ENCODE data around the gene ALK.

The ALK gene

GRCh38 chr2:29398384-29399237, 522.8 kb downstream of the ALK start:
- DNase-seq (ENCODE audit: low spot score): no peak

DNA sequence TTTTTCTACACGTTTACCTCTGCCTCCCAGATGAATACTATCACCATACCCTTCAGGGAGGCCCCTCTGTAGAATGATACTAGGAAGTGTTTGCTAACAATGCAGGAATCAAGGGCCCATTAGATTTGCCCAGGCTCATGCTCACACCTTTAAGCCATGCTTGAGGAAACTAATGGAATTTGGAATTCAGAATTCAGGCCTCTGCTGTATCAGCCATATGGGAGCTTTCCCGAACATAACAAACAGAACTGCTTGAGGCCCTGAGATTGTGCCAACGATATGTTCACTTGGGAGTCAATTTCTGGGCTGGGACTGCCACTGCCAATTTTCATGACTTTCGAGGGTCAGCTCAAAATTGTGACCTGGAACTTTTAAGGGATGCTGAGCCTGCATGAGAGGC, 523.7 kb downstream of the ALK start:
- DNase-seq (ENCODE audit: low spot score): no peak

DNA sequence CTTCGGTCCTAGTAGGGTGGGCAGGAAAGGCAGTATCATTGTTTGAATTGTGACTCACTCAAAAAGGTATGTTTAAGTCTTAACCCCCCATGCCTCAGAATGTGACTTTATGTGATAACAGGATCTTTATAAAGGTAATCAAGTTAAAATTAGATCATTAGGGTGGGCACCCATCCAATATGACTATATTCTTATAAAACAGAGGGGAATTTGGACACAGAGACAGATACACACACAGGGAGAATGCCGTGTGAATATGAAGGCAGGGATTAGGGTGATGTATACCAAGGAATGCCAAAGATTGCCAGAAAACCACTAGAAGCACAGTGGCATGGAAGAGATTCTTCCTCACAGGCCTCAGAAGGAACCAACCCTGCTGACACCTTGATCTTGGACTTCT, 524.3 kb downstream of the ALK start:
- no peak for DNase-seq (ENCODE audit: low spot score)

GRCh38 chr2:29394981-29395350, 526.4 kb downstream of the ALK start:
- DNase-seq (ENCODE audit: low spot score): no peak

DNA sequence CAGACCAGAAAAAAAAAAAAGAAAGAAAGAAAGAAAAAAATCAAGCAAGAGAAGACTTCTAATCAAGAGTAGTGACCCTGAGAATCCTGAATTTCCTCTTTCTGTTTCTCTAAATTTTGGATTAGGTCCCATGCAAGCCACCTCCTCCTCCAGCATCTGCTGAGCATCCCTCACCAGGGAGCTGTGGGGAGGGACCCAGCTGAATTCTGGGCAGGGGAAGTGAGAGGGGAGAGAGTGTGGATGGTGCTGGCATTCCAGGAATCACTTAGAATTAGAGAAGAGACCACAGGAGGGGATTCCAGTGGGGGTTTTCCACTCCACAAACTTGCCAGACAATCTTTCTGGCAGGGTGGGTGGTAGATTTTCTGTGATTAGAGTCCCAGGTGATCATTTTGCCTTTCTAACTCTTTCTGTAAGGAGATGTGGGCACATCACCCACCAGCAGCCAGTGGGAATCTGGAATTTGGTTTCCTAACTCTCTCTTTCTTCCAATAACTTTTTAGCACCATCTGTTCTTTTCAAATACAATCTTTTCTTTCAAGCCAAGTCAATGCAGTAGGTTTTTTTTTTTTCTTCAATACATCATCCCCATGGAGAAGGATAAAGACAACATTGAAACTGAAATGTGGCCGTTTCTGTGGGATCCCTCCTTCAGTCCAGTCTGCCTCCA, 526.9 kb downstream of the ALK start:
- DNase-seq (ENCODE audit: low spot score): no peak

DNA sequence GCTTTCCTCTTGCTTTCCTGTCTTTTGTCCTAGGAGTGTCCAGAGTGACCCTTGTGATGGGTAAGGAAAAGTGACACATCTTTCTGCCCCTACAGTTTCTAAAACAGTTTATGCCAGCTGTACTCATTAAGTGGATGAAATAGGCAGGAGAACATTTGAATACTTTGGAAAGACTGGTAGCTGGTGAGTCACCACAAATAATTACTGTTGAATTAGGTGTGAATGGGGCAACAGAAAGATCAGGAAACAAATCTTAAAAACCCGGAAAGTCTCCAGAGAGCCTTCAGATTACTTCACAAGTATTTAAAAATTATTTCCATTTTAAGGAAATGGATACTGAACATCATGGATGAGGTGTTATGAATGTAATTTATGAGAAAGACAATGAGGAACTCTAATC, 527.7 kb downstream of the ALK start:
- no peak for DNase-seq (ENCODE audit: low spot score)

GRCh38 chr2:29392774-29393173, 528.6 kb downstream of the ALK start:
- DNase-seq (ENCODE audit: low spot score): no peak

DNA sequence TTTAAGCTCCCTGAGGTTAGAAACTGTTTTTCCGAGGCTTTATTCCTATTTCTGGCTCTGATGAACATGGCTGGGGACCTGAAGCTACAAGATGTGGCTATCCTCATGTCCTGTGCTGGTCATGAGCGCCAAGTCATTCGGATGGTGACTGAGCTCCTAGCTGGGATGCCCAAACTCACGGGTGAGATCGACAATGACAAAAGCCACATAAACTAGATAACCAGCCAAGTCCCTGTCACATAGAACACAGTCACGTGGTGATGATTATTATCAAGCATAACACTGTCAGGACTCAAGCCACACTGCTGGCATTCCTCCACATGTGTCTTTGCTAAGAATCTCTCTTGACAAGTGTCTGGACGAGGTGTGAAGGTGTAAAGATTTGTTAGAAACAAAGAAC, 531.2 kb downstream of the ALK start:
- DNase-seq (ENCODE audit: low spot score): no peak

DNA sequence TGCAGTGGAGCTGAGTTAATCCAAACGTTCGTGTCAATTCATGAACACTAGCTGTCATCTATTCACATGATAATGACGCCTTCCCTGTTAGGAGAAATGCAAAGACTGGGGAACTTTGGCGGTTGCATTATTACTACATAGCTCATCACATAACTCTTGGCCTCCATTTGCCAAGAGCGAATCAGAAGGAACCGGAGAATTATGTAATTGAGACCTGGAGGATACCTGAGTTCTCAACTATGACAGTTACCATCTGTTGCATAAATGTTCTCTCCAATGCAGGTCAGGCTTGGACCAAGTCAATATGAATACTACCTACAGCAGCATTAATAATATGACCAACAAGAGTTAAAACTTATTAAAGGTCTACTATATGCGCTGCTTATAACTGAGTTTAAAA, 531.7 kb downstream of the ALK start:
- no peak for DNase-seq (ENCODE audit: low spot score)

DNA sequence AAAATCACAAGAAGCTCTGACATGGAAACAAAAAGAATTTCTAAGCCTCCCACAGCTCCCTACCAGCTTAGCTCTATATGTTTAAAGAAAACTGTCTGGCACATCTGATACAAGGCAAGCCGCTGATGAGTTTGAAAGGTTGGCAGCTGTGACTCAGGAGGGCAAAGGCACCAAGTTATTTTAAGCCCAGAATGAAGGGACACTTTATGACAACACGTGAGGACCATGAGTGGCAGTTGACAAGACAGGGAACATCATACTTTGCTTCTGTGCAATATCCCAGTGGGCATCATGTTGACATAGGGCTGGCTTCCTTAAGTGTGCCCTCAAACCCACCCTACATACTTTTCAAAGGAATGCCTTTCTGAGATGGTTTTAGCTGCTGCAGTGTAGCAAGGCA, 533.3 kb downstream of the ALK start:
- DNase-seq (ENCODE audit: low spot score): no peak

DNA sequence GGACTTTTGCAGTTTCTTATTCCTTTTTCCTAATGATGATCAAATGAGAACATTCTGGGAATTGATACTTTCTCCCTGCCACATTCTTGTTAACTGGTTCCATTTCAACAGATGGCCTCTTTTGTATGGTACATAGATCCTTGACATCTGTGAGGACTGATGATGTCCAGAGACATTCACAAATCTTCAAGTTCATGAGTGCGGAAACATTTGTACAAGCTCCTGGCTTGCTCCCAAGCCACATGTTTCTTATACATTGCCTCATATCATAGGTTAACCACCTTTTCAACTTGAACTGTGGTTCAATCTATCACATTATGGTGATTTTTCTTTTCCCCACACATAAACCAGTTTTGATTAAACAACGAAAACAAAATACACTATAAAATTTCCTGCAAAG, 538.9 kb downstream of the ALK start:
- DNase-seq (ENCODE audit: low spot score): no peak

DNA sequence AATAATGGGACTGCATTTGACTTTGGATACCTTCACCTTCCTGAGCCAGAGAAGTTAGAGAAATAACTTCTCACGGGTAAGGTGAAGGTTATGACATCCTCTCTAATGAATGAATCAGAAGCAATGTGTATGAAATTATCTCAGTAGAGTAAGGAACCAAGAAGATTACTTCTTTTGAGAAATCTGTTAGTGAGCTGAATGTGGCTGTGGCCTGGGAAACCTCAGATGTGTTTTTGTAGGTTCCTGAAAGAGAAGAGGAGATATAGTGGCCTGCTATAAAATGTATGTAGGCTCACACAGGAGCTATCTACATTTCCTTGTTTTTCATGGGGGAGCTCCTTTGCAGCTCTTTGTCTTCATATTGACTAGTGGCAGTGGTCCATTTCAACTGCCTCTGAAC, 543.6 kb downstream of the ALK start:
- no peak for DNase-seq (ENCODE audit: low spot score)

- DNase-seq (ENCODE audit: low spot score): no peak
These were observed 544.8 kb downstream of the ALK start for GRCh38 chr2:29376541-29376940.

DNA sequence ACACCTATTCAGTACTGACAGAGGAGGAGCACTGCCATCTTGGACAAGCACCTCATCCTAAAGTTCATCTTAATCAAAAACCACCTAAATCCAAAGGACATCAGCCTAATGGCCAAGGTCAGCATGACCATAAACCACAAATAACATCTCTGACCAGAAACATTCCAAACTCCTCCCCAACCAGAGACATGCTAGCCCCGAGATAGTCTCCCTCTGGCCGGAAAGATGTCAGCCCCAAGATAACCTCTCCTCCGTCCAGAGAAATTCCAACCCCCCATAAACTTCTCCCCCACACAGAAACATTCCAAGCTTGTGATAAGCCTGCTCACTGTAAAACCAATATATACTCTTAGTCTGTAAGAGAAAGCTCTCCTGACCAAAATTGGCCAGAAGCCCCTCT, 545.5 kb downstream of the ALK start:
- DNase-seq (ENCODE audit: low spot score): no peak

- DNase-seq (ENCODE audit: low spot score): no peak
These were observed 546.6 kb downstream of the ALK start for GRCh38 chr2:29374823-29375222.

GRCh38 chr2:29373870-29374269, 547.5 kb downstream of the ALK start:
- no peak for DNase-seq (ENCODE audit: low spot score)

DNA sequence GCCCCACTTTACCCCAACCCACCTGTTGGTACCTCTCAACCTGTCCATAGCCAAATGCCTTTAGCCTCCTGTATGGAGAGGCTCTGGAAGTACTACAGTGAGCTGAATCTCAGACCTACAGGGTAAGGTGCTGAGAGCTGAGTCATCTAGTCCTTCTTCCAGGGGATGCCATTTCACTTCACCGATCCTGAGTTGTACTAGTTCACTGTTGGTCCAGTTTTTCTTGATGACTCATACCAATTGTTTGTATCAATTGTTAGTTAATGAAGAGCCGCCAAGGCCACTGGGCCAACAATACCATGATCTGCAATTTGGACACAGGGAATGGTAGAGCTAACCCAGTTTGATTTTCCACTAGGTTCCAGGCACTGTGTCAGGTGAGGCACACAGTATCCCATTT, 549.2 kb downstream of the ALK start:
- DNase-seq (ENCODE audit: low spot score): peak; percentile 6

GRCh38 chr2:29370581-29371125, 550.7 kb downstream of the ALK start:
- no peak for DNase-seq (ENCODE audit: low spot score)

GRCh38 chr2:29370173-29370572, 551.2 kb downstream of the ALK start:
- no peak for DNase-seq (ENCODE audit: low spot score)

GRCh38 chr2:29368659-29369040, 552.7 kb downstream of the ALK start:
- no peak for DNase-seq (ENCODE audit: low spot score)

DNA sequence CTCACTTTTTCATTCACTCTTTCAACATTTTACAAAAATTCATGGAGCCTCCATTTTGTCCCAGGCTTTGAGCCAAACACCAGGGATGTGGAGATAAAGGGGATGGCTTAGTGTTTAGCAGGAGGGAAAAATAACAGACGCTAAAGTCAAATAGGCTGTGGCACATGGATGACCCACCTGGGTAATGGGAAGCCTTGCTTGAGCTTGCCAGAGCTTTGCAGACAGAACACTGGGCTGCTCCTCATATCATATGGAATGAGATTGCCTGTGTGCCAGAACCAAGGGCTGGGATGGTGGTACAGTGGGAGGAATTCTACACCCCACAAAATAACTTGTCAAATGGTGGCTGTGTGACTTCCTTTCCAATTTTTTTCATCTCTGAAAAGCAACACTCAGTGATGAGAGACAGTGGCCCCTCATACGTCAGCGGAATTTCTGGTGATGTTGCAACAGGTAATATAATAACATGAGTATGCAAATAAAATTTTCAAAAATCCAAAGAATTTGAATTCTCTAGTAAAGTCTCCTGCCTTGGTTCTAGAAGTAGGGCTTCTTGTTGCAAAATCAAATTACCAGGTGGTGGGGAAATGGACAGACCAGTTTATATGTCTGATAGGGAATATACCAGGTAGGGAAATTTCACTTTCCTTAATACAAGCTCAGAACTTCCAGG, 553.3 kb downstream of the ALK start:
- no peak for DNase-seq (ENCODE audit: low spot score)

DNA sequence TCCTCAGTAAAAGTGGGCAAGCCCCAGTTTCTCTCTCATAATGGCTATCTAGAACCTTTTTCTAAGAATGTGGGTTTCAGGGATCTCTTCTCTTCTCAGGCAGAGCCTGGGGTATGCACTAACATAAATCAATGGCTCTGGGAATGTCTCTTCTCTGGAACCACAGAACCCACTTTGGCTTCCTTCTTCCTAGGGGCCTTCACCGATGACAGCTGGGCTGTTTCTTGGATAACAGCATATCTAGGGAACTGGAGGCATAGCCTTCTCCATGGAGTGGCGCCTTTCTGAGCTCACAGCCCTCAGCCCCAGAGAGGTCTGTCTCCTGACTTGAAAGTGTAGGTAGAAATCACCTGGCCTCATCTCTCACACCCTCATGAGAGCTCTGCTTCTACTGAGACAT, 558.3 kb downstream of the ALK start:
- no peak for DNase-seq (ENCODE audit: low spot score)

DNA sequence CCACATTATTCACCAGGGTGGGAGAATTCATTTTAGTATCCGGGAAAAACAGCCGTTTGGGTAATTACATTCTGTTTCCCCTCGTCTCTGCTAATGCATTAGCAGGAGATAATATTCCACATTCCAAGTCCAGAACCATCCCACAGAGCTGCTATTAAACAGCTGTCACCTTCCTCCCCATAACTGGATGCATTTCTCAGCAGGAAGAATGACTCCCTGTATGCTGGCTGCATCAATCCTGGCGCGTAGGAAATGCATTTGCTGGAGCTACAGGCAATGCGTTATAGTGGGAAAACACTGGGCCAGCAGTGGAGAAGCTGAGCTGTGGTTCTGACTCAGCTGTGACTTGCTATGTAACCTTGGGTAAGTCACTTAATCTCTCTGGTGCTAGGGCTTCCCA, 560.2 kb downstream of the ALK start:
- DNase-seq (ENCODE audit: low spot score): no peak
